H9 (cell line): Measurements from ENCODE around the gene SLC25A42. TPM values are rescaled to one million over a fixed set of nuclear protein-coding genes. Genes with fewer than 3 reads are reported as not detected.

Experiments used
- DNase-seq: peaks from one replicate; pipeline ENCODE4 v3.0.0-alpha.2; 2017
- H2AFZ ChIP-seq: one replicate; pipeline ENCODE4 v1.6.1; 2013; ENCODE audit warnings: mild to moderate bottlenecking, low read length, control low read depth, moderate library complexity
- H2AK5ac ChIP-seq: 2 replicates; pipeline ENCODE4 v1.6.1; 2013; ENCODE audit warnings: low read length, control low read depth, mixed read lengths; ENCODE audit not compliant: insufficient read length
- H2BK120ac ChIP-seq: one replicate; pipeline ENCODE4 v1.6.1; 2013; ENCODE audit warnings: low read depth, mild to moderate bottlenecking, low read length, control low read depth, inconsistent platforms; ENCODE audit not compliant: poor library complexity, severe bottlenecking
- H2BK12ac ChIP-seq: 2 replicates; pipeline ENCODE4 v1.6.1; 2013; ENCODE audit warnings: low read length, control low read depth, mixed read lengths, low read depth; ENCODE audit not compliant: insufficient read length
- H2BK15ac ChIP-seq: 2 replicates; pipeline ENCODE4 v1.6.1; 2013; ENCODE audit warnings: low read depth, low read length, control low read depth
- H2BK20ac ChIP-seq: one replicate; pipeline ENCODE4 v1.6.1; 2013; ENCODE audit warnings: low read depth, mild to moderate bottlenecking, low read length, control low read depth, inconsistent platforms; ENCODE audit not compliant: poor library complexity, severe bottlenecking
- H2BK5ac ChIP-seq: 2 replicates; pipeline ENCODE4 v1.6.1; 2013; ENCODE audit warnings: low read length, control low read depth, mixed read lengths; ENCODE audit not compliant: insufficient read length
- H3K14ac ChIP-seq: 2 replicates; pipeline ENCODE4 v1.6.1; 2013; ENCODE audit warnings: low read length, control low read depth; ENCODE audit not compliant: insufficient read depth
- H3K18ac ChIP-seq: 2 replicates; pipeline ENCODE4 v1.6.1; 2013; ENCODE audit warnings: low read depth, mild to moderate bottlenecking, mixed read lengths, low read length, control low read depth; ENCODE audit not compliant: insufficient read length
- H3K23ac ChIP-seq: 2 replicates; pipeline ENCODE4 v1.6.1; 2013; ENCODE audit warnings: low read length, control low read depth, mixed read lengths, low read depth; ENCODE audit not compliant: insufficient read length
- H3K23me2 ChIP-seq: 2 replicates; pipeline ENCODE4 v1.6.1; 2013; ENCODE audit warnings: low read depth, mild to moderate bottlenecking, mixed read lengths, low read length, control low read depth; ENCODE audit not compliant: insufficient read length, poor library complexity, severe bottlenecking
- H3K27ac ChIP-seq: 2 replicates; pipeline ENCODE4 v1.5.1; 2013; ENCODE audit warnings: low read length, control low read depth, mixed read lengths, low read depth; ENCODE audit not compliant: insufficient read length
- H3K27me3 ChIP-seq: 2 replicates; pipeline ENCODE4 v1.6.1; 2013; ENCODE audit warnings: low read length, control low read depth, inconsistent platforms; ENCODE audit not compliant: insufficient read depth
- H3K4ac ChIP-seq: 2 replicates; pipeline ENCODE4 v1.6.1; 2013; ENCODE audit warnings: low read depth, mild to moderate bottlenecking, control low read depth, inconsistent platforms, low read length, moderate library complexity
- H3K4me1 ChIP-seq: 2 replicates; pipeline ENCODE4 v1.6.1; 2013; ENCODE audit warnings: low read length, control low read depth, inconsistent platforms; ENCODE audit not compliant: insufficient read depth
- H3K4me2 ChIP-seq: 2 replicates; pipeline ENCODE4 v1.6.1; 2013; ENCODE audit warnings: low read length, control low read depth, mixed read lengths; ENCODE audit not compliant: insufficient read length, insufficient read depth
- H3K56ac ChIP-seq: 2 replicates; pipeline ENCODE4 v1.6.1; 2013; ENCODE audit warnings: low read depth, mild to moderate bottlenecking, mixed read lengths, low read length, control low read depth; ENCODE audit not compliant: insufficient read length
- H3K79me1 ChIP-seq: 2 replicates; pipeline ENCODE4 v1.6.1; 2013; ENCODE audit warnings: low read depth, mild to moderate bottlenecking, moderate library complexity, low read length, control low read depth, inconsistent platforms; ENCODE audit not compliant: insufficient read depth, poor library complexity, severe bottlenecking
- H3K79me2 ChIP-seq: 2 replicates; pipeline ENCODE4 v1.6.1; 2013; ENCODE audit warnings: low read length, control low read depth, inconsistent platforms; ENCODE audit not compliant: insufficient read depth
- H3K9ac ChIP-seq: 2 replicates; pipeline ENCODE4 v1.6.1; 2013; ENCODE audit warnings: low read length, control low read depth, mixed read lengths; ENCODE audit not compliant: insufficient read length; ENCODE audit errors: extremely low read depth
- H3K9me3 ChIP-seq: one replicate; pipeline ENCODE4 v1.6.1; 2013; ENCODE audit warnings: low read depth, low read length, inconsistent platforms; ENCODE audit not compliant: control insufficient read depth
- H3T11ph ChIP-seq: one replicate; pipeline ENCODE4 v1.6.1; 2013; ENCODE audit warnings: mild to moderate bottlenecking, low read length, control low read depth, inconsistent platforms
- H4K20me1 ChIP-seq: one replicate; pipeline ENCODE4 v1.6.1; 2013; ENCODE audit not compliant: control insufficient read depth, insufficient read length, insufficient read depth
- H4K5ac ChIP-seq: 2 replicates; pipeline ENCODE4 v1.6.1; 2013; ENCODE audit warnings: low read depth, mild to moderate bottlenecking, mixed read lengths, low read length, control low read depth; ENCODE audit not compliant: insufficient read length
- H4K8ac ChIP-seq: replicated peaks from 2 replicates; pipeline ENCODE4 v1.6.1; 2013; ENCODE audit warnings: low read length, control low read depth, mixed read lengths, low read depth; ENCODE audit not compliant: insufficient read length
- H4K91ac ChIP-seq: 2 replicates; pipeline ENCODE4 v1.6.1; 2013; ENCODE audit warnings: low read depth, mild to moderate bottlenecking, moderate library complexity, mixed read lengths, low read length, control low read depth; ENCODE audit not compliant: insufficient read length
- H3K27ac Mint-ChIP-seq, 3 experiments: 2 replicates in 2 of 3; 3 replicates in 1 of 3; pipeline ENCODE4 v1.8.0; 2020 to 2021; ENCODE audit warnings: mixed read lengths in 3 of 3, mild to moderate bottlenecking in 1 of 3, moderate library complexity in 1 of 3
- H3K27me3 Mint-ChIP-seq: 2 replicates; pipeline ENCODE4 v1.8.0; 2021; ENCODE audit warnings: low read depth, mild to moderate bottlenecking, moderate library complexity, mixed read lengths
- H3K36me3 Mint-ChIP-seq, 3 experiments: 2 replicates in 2 of 3; 3 replicates in 1 of 3; pipeline ENCODE4 v1.8.0; 2020 to 2021; ENCODE audit warnings: low read depth in 3 of 3, mixed read lengths in 3 of 3; ENCODE audit not compliant: insufficient read depth in 1 of 3
- H3K4me1 Mint-ChIP-seq, 2 experiments: 2 replicates each; pipeline ENCODE4 v1.8.0; 2020; ENCODE audit warnings: mixed read lengths in 2 of 2
- H3K4me3 Mint-ChIP-seq, 2 experiments: 2 replicates in 1 of 2; 3 replicates in 1 of 2; pipeline ENCODE4 v1.8.0; 2020 to 2021; ENCODE audit warnings: mild to moderate bottlenecking in 2 of 2, mixed read lengths in 2 of 2, moderate library complexity in 1 of 2
- H3K9me3 Mint-ChIP-seq, 2 experiments: 2 replicates in 1 of 2; 3 replicates in 1 of 2; pipeline ENCODE4 v1.8.0; 2020; ENCODE audit warnings: mild to moderate bottlenecking in 2 of 2, mixed read lengths in 2 of 2, moderate library complexity in 1 of 2
- WGBS: extraction: QIAGEN DNeasy Blood & Tissue Kit; methylation state at CpG from one replicate; pipeline ENCODE4 v1.1.7; 2013; ENCODE audit warnings: missing lambda C conversion rate, low lambda C conversion rate, mixed read lengths; ENCODE audit not compliant: insufficient read length; ENCODE audit errors: extremely low coverage; 5-methylcytosine and 5-hydroxymethylcytosine counted together
- total RNA-seq: library from RNA; stranded (reverse); gene quantifications from 2 replicates; pipeline ENCODE4 v1.2.1, GENCODE V29; 2021
- TF ChIP-seq, protein P1 (sequence below): fragments of 200-600 bp; sonication (generic); conservative IDR thresholded peaks from 3 replicates; pipeline ENCODE4 v1.8.0; 2021; ENCODE audit warnings: antibody characterized with exemption, mild to moderate bottlenecking

Gene SLC25A42
- total RNA-seq, 1 experiment from 2014 or later = 3.6 TPM

GRCh38 chr19:19076476-19076875 lies 12.7 kb downstream of the SLC25A42 start:
- no peaks in the 10 kb centered on the region for H3K79me1 ChIP-seq
- H3K27ac ChIP-seq = no peak overlapping the region
- H3K4ac ChIP-seq = no peak overlapping the region
- no peak overlapping the region for H2BK15ac ChIP-seq
- H2AFZ ChIP-seq = no peak overlapping the region
- H2BK12ac ChIP-seq = no peak overlapping the region
- Mint-ChIP-seq H3K27ac (no peak overlapping the region), H3K4me1 (peaks cover 3% of the 10 kb centered on the region in 2 experiments; a peak in 2 of 4 replicates), H3K4me3 (no peak overlapping the region), H3K27me3 (peaks cover 83% of the 10 kb centered on the region), H3K36me3 (no peaks in the 10 kb centered on the region; a peak in 1 of 7 replicates), H3K9me3 (no peaks in the 10 kb centered on the region)
- no peak overlapping the region for H3K9ac ChIP-seq
- no peaks in the 10 kb centered on the region for H3K9me3 ChIP-seq
- DNase-seq = no peak
- H2BK5ac ChIP-seq = no peak overlapping the region
- H3T11ph ChIP-seq = no peak overlapping the region
- H4K5ac ChIP-seq = no peak overlapping the region
- H2BK120ac ChIP-seq = no peak overlapping the region
- H4K91ac ChIP-seq = no peak overlapping the region
- TF ChIP-seq, protein P1, sequence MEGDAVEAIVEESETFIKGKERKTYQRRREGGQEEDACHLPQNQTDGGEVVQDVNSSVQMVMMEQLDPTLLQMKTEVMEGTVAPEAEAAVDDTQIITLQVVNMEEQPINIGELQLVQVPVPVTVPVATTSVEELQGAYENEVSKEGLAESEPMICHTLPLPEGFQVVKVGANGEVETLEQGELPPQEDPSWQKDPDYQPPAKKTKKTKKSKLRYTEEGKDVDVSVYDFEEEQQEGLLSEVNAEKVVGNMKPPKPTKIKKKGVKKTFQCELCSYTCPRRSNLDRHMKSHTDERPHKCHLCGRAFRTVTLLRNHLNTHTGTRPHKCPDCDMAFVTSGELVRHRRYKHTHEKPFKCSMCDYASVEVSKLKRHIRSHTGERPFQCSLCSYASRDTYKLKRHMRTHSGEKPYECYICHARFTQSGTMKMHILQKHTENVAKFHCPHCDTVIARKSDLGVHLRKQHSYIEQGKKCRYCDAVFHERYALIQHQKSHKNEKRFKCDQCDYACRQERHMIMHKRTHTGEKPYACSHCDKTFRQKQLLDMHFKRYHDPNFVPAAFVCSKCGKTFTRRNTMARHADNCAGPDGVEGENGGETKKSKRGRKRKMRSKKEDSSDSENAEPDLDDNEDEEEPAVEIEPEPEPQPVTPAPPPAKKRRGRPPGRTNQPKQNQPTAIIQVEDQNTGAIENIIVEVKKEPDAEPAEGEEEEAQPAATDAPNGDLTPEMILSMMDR = no peak
- no peak overlapping the region for H2BK20ac ChIP-seq
- H3K4me1 ChIP-seq = no peaks in the 10 kb centered on the region
- no peaks in the 10 kb centered on the region for H4K20me1 ChIP-seq
- no peak overlapping the region for H4K8ac ChIP-seq
- H2AK5ac ChIP-seq = no peak overlapping the region
- H3K23me2 ChIP-seq = no peaks in the 10 kb centered on the region
- no peak overlapping the region for H3K18ac ChIP-seq
- no CpG with 5 or more reads among the region's 1 CpG for WGBS
- H3K79me2 ChIP-seq = no peaks in the 10 kb centered on the region
- H3K23ac ChIP-seq = no peak overlapping the region
- no peak overlapping the region for H3K4me2 ChIP-seq
- H3K56ac ChIP-seq = no peak overlapping the region
- H3K14ac ChIP-seq = no peak overlapping the region
- H3K27me3 ChIP-seq = no peaks in the 10 kb centered on the region; the same call in 1 of the 2 replicates
